Cortex of kidney (tissue), 1 donor: ENCODE results near the gene SEC16B.

ENCODE experiments used
- DNase-seq: peaks from one replicate; lab custom pipeline; 2025; lab: John Stamatoyannopoulos, UW

SEC16B gene

GRCh38 chr1:177912991-177913390 is 56.9 kb downstream of the SEC16B start:
- no peak for DNase-seq

GRCh38 chr1:177909416-177909815 is 60.4 kb downstream of the SEC16B start:
- DNase-seq, result no peak

GRCh38 chr1:177907000-177907399 is 62.9 kb downstream of the SEC16B start:
- DNase-seq, result no peak

- DNase-seq, result no peak
These were observed 64.2 kb downstream of the SEC16B start for GRCh38 chr1:177905686-177906085.

GRCh38 chr1:177902266-177902665 is 67.6 kb downstream of the SEC16B start:
- DNase-seq, result no peak

- no peak for DNase-seq
These were observed 71.7 kb downstream of the SEC16B start for GRCh38 chr1:177897998-177898654.

GRCh38 chr1:177897281-177897997 is 72.4 kb downstream of the SEC16B start:
- DNase-seq, result no peak
